CD1c-positive myeloid dendritic cell (primary cell): ENCODE data around the gene KRTAP10-1.

Source experiments
- DNase-seq: peaks from one replicate; pipeline ENCODE4 v3.0.0-alpha.2; 2016; ENCODE audit errors: extremely low spot score

Gene KRTAP10-1

DNA sequence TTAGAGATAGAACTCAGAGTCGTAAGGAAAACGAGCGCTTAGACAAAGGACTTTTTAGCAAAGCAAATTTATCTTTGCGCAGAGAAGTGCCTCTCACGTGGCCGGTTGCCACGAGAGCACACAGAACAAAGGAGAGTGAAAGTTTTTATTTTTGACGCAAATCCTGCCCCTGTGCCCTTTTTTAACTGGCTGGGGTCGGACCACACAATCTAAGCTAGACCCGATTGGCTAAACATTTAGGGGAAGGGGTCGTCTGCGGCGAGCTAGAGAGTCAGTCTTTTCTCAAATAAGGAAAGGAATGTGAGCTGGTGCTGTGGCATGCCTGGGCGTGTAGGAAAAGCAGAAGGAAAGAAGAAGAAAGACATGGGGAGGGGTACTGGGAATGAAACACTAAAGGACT is 8.9 kb upstream of the KRTAP10-1 start:
- DNase-seq = no peak

GRCh38 chr21:44548381-44548780 is 8.4 kb upstream of the KRTAP10-1 start:
- DNase-seq = no peak

- no peak for DNase-seq
These were observed 7.8 kb upstream of the KRTAP10-1 start for GRCh38 chr21:44547656-44548331.

DNA sequence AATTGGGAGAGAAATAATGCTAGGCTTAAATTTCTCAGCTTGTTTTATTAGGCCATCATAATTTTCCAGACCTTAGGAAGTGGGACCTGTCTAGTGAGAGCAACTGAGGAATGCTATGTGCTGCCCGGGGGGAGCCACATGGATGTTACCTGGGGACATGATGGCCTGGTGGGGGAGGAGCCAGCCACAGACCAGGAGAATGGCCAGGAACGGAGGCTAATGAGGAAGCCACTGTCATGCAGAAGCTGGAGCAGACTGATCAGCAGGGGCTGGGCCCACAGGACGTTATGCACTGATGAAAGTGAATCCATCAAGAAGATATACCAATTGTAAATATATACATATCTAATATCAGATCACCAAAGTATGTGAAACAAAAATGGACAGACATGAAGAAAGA is 4.6 kb upstream of the KRTAP10-1 start:
- no peak for DNase-seq

- DNase-seq = no peak
These were observed 2.7 kb upstream of the KRTAP10-1 start for GRCh38 chr21:44542716-44543115.

- no peak for DNase-seq
These were observed 820 bp upstream of the KRTAP10-1 start for GRCh38 chr21:44540741-44541288.

DNA sequence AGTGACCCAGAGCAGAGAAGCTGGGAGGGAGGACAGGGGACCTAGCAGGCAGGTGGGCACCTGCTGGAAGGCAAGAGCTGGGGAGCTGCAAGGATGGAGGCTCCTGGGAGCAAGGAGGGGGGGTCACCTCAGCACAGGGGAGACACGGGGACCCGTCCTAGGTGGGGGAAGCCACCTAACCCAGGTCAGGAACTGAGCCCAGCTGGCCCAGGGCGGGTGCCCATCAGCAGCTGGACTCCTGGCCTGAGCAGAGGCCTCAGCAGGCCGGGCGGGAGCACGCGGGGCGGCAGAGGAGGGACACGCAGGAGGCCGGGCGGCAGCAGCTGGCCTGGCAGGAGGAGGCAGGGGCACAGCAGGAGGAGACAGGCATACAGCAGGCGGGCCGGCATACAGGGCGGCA is 949 bp downstream of the KRTAP10-1 start:
- DNase-seq = no peak

DNA sequence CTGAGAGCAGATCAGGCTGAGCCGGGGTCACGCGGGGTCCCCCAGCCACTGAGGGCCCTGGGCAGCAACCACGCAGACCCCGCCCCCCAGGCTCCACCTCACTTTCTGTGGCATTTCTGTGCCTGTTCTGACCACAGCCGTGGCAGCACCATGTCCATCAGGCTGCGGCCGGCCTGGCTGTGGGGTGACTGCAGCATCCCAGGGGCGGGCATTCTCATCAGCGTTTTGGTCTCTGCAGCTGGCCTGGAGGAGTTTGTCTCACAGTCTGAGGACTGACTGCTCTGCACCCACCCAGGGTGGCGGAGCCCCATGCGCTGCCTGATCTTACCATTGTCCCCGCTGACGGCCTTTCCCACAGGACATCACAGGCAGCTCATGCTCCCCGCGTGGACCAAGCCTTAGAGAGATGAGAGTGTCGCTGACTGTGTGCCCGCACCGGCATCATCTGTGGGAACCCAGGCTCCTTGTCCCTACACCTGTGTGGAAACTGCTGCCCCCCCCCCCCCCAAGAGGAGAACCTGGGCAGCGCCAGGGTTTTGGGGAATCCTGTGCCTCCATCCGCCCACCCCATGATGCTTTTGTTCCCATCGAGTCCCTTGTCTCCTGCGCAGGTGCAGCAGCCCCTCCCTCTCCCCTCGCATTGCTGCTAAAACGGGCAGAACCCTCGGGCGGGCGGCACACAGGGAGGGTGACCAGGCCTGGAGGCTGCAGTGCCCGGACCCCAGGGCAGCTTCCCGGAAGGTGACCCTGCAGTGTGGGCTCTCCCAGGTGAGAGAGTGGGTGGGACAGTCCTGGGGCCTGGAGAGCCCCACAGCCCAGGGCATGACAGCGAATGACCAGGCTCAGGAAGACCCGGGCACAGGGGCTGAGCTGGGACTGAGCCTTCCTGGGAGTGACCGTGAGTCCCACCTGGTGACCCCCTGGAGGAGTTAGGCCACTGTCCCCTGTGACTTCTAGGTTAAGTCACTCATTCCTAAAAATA is 1.8 kb downstream of the KRTAP10-1 start:
- no peak for DNase-seq

DNA sequence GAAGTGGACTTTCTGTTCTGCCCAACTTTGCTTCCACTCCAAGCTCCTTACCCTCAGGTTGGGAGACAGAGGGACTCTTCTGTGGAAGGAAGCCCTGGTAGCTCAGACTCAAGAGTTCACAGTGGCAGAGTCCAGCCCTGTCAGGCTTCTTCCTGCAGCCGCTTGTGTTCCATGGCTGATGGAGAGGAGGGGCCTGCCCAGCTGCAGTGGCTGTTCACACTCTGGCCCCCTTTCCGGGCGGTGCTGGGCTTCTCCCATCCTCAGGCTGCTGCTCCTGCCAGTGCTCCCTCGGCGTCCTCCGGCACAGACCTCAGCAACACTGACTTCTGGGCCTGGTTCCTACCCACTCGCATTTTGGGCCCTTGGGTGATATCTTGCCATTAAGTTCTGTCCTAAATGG is 4.0 kb downstream of the KRTAP10-1 start:
- DNase-seq = no peak

DNA sequence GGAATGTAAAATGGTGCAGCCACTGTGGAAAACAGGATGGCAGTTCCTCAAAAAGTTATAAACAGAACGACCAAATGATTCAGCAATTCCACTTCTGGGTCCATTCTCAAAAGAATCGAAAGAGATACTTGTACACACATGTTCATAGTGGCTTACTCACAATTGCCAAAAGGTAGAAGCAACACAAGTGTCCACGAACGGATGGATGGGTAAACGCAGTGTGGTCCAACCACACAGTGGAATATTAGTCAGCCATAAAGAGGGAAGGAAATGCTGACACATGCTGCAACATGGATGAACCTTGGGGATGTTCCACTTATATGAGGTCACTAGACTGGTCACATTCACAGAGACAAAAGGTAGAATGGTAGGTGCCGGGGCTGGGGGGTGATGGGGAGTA is 5.3 kb downstream of the KRTAP10-1 start:
- DNase-seq = no peak

- DNase-seq = no peak
These were observed 5.9 kb downstream of the KRTAP10-1 start for GRCh38 chr21:44533891-44534627.

GRCh38 chr21:44533121-44533890 is 6.7 kb downstream of the KRTAP10-1 start:
- no peak for DNase-seq

DNA sequence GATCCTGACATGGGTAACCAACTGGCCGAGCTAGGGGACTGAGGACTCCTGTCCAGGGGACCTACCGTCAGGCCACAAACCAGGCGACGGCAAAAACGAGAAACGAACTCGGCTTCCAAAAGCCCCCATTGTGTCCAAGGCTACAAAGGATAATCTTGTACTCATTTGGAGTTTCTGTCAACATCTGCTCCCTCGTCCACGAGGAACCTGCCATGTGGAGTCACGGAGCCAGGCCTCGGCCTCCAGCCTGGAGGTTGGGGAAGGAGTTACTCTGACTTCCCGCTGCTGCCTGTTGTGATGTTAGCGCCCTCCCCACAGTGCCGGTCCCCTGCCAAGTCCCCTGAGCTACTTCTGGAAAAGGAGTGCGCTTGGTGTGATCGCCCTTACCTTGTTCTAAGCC is 7.3 kb downstream of the KRTAP10-1 start:
- no peak for DNase-seq

DNA sequence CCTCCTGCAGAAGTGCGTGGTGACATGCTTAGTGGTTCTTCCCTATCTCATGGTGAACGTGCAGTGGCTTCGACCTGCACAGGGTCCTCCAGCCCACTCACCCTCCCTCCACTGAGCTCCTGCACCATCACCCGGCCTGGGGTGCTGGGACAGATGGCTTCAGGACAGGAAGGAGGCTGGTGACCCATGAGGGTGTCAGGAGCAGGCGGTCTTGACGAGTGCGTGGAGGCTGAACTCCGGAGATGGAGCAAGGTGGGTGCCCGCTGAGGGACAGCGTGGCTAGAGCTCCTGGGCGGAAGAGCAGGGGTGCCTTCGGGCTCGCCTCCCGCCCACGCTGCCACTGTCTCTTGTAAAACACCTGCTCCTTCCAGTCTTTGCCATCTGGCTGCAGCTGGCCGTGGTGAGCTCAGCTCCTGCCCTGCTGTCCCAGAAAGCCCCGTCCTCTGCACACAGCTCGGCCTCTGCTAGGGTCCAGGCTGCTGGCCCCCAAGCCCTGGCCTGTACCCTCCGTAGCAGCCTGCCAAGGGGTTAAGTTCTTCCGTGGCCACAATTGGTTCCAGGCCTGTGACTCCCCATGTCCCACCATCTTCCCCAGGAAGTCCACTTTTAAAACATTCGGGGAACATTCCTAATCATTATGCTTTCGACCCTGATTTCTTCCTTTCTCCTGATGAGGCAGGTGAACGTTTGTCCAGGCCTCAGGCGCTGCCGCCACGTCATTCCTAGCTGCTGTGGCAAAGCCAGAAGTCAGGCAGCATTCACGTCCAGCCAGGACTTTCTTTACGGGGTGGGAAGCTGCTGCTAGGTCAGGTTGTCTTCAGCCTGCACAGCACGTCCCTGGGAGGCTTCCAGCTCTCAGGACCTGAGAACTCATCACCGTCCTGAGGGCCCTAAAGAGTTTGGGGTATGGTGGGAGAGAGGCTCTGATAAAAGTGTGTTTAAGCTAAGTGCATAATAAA is 8.1 kb downstream of the KRTAP10-1 start:
- DNase-seq = no peak

- DNase-seq = no peak
These were observed 8.9 kb downstream of the KRTAP10-1 start for GRCh38 chr21:44530903-44531605.

DNA sequence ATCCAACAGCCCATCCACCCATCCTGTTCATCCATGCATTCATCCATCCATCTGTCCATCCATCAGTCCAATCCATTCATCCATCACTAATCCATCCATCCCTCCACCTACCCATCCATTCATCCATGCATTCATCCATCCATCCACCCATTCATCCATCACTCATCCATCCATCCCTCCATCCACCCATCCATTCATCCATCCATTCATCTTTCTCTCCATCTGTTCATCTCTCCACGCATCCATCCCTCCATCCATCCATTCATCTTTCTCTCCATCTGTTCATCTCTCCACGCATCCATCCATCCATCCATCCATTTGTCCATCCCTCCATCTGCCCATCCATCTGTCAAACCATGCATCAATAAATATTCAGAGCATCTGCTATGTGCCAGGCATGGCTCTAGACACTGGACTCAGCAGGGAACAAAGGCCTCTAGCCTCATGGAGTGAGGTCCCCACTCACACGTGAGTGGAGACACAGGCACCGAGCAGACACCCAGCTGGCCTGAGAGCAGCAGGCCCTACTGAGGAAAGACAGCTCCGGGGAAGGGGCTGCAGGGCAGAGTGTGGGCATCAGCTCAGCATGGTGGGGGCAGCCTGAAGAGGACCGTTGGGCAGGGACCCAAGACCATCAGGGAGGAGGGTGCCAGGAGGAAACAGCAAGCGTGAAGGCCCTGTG is 9.6 kb downstream of the KRTAP10-1 start:
- DNase-seq = no peak

DNA sequence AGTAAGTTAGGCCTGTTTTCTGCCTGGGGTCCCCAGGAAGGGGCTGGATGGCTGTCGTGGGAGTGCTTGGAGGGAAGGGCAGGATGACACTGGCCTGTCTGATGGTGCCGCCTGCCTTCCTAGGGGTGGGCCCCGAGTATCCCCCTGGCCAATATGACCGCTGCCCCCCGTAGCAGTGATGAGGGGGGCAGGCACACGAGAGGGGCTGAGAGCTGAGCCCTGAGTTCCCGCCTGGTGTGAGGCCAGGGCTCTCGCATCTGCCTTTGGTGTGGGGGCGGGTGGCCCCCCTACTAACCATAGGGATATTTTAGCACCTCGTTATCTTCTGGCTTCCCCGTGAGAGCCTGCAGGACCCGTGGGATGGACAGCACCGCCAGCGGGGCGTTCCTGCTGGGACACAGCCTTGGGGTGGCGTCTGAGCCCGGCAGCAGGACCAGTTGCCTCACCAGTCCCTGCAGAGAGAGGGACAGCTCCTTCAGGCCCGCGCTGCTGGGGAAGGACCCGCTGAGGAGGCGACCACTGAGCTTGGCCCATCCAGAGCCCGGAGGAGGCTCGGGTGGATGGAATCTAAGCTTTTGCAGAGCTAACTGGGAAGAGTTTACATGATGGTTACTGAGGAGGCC is 10.4 kb downstream of the KRTAP10-1 start:
- no peak for DNase-seq

DNA sequence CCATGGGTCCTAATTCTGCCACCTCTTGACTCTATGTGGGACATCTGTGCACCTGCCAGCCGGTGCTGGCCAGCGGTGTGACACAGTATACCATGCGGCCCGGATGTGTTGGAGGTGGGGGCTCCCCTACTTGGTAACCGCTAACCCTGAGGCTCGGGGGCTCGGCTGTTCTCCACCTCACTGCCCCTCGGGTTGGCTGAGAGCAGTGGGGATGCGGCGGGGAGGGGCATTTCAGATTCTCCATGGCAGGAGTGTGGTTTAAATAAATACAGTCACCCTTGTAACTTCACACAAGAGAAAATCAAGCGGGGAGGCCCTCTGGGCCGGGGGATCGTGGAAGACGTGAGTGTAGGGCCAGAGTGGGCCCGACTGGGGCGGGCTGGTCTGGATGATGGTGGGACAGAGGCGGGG is 11.0 kb downstream of the KRTAP10-1 start:
- no peak for DNase-seq

DNA sequence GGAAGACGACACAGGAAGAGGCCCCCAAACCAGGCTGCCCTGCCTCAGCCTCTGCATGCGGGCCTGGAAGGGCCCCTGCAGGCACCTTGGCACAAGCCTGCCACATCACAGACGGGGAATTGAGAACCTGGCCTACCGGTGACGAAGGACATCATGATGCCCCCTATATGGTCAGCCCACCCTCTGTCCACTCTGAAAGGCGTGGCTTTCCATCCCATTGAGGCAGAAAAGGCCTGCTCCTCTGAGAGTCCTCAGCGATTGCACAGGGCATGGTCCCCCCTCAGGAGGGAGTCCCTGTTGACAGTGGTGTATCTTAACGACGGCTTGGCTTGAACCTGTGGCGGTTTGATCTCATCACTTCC is 11.4 kb downstream of the KRTAP10-1 start:
- no peak for DNase-seq
